Measurements from ENCODE around the gene RPS6KA2.

RPS6KA2 gene

DNA sequence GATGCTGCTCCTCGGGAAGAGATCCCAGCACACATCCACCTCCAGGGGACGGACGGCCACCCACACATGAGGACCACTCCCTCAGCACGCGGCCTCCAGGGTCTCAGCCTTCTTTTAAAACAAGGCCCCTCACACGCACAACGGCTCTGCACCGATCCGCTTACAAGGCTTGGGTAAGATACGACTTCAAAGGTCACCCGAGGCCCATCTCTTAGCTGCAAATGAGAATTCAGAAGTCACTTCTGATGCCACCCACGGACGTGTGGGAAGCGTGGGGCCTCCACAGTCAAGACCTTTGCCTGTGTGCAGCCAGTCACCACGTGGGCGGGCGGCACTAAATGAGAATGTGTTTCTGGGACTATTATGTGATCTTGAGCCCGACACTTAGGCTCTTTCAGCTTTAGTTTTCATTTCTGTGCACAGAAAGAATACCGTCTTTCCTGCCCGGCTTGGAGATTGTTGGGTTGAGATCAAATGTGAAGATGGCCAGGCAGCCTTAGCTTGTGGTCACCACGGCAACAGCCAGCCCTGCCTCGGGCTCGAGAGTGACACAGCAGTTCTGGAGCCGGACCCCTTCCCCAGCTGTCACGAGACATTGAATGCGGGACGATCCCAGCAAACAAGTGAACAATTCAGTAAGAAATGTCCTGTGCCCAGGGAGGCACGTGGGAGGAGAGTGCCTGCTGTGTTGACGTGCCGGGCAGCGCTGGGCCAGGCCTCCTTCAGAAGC is 132.1 kb downstream of the RPS6KA2 start:
- TF ChIP-seq, protein P1, sequence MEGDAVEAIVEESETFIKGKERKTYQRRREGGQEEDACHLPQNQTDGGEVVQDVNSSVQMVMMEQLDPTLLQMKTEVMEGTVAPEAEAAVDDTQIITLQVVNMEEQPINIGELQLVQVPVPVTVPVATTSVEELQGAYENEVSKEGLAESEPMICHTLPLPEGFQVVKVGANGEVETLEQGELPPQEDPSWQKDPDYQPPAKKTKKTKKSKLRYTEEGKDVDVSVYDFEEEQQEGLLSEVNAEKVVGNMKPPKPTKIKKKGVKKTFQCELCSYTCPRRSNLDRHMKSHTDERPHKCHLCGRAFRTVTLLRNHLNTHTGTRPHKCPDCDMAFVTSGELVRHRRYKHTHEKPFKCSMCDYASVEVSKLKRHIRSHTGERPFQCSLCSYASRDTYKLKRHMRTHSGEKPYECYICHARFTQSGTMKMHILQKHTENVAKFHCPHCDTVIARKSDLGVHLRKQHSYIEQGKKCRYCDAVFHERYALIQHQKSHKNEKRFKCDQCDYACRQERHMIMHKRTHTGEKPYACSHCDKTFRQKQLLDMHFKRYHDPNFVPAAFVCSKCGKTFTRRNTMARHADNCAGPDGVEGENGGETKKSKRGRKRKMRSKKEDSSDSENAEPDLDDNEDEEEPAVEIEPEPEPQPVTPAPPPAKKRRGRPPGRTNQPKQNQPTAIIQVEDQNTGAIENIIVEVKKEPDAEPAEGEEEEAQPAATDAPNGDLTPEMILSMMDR (conservative IDR thresholded peaks at IDR 0.05; ENCODE audit: low read length) = no peak
- no peak for DNase-seq (ENCODE audit: low read depth)
- H3K4me3 ChIP-seq (ENCODE audit: low read length) = no peak overlapping the region

DNA sequence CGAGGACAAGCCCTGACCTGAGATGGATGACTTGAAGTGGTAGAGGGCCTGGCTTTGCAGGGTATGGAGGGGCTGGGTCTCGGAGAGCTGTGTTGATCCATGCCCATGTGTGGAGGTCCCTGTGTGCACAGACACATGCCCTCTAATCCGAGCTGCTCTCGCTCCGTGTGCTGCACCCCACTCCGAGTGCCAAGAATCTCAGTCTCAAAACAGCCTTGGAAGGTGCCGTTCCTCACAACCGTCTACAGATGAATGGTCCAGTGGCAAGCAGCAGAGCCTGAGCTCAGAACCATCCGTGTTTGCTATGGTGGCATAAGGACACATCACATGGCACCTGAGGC is 133.0 kb downstream of the RPS6KA2 start:
- no peak overlapping the region for H3K4me3 ChIP-seq (ENCODE audit: low read length)
- TF ChIP-seq, protein P1 (conservative IDR thresholded peaks at IDR 0.05; ENCODE audit: low read length) = no peak
- DNase-seq (ENCODE audit: low read depth) = no peak

DNA sequence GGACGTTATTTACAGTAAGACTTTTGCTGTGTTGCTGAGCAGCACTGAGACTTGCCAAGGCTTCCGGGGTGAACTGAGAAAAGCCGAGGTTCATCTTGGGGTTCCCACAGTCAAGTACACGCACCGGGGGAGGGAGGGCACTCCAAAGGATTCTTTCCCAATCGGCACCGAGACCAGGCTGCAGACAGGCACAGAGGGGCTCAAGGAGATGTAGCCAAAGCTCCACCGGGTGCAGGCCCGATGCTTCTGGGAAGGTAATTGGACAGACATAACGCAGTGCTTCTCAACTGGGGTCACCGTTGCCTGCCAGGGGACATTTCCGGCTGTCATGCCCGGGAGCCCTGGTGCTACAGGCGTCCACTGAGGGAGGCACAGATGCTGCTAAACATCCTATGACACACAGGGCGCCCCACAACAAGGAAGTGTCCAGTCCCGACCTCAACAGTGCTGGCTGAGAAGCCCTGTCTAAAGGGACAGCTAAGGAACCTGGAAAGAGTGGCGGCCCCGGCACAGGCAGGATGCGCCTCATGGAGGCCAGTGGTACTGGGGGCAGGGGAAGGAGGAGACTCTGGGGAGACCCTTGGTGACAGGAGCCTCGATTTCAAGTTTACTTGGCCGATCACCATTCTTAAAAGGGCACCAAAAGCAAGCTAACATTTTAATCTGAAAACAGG is 133.5 kb downstream of the RPS6KA2 start:
- no peak for DNase-seq (ENCODE audit: low read depth)
- TF ChIP-seq, protein P1 (conservative IDR thresholded peaks at IDR 0.05; ENCODE audit: low read length) = no peak
- no peak overlapping the region for H3K4me3 ChIP-seq (ENCODE audit: low read length)

DNA sequence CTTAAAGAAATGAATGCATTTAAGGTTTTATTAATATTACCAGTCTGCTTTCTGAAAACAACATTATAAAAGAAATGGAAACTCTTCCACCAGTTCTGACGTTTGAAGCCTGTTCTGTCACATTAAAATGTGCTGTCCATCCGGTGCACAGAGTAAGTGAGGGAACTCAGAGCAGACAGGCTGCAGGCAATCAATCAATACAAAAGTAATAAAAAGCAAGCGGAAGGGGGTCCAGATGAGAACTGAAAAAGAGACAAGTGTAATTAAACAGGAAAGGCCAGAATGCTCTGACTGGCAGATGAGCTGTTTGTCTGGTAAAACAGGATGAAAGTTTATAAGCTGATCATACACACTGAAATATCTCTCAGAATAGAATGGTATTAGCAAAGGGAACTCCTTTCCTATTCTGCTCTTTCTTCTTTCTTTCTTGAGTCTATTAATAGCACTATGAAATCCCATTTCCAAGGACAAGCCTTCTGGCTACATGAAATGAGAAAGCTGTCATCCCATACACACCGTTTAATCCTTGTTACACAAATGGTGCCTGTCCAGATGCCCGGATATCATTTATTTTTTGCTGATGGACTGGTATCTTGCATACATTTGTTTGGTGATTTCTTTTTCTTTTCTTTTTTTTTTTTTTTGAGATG is 134.8 kb downstream of the RPS6KA2 start:
- TF ChIP-seq, protein P1 (conservative IDR thresholded peaks at IDR 0.05; ENCODE audit: low read length) = no peak
- H3K4me3 ChIP-seq (ENCODE audit: low read length) = no peak overlapping the region
- no peak for DNase-seq (ENCODE audit: low read depth)

DNA sequence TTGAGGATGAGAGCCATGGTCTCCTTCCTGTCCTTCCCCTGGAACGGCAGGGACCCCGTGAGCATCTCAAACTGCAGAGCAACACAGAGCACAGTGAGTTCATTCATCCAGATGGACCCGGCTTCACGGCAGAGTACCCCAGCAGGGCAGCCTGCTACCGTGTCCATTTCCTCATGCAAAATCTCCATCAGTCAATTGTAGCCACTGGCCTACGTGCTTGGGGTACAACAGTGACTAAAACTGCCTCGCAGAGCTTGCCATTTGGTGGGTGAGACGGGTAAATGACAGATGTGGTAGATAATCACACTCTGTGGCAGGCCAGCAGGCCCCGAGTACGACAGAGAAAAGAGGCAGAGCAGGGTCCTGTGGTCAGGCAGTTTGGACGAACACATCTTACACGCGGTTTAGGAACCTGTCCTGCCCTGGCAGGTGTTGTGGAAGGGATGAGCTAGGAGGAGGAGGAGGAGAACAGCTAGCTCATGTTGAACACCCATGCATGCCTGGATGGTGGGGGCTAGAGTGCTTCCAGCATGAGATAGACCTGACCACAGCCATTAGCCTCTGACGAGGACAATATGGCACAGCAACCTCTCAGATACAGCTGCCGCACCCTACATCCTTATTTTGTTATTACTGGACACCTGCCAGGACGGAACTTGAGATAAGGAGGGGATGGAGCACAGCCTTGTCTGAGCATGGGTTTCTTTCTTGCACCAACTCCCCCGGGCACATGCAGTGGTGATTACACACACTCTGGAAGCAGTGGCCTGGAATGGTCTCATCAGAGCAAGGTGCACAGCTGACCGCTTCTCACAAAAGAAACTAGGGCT is 136.2 kb downstream of the RPS6KA2 start:
- no peak overlapping the region for H3K4me3 ChIP-seq (ENCODE audit: low read length)
- DNase-seq (ENCODE audit: low read depth) = no peak
- TF ChIP-seq, protein P1 (conservative IDR thresholded peaks at IDR 0.05; ENCODE audit: low read length) = no peak

DNA sequence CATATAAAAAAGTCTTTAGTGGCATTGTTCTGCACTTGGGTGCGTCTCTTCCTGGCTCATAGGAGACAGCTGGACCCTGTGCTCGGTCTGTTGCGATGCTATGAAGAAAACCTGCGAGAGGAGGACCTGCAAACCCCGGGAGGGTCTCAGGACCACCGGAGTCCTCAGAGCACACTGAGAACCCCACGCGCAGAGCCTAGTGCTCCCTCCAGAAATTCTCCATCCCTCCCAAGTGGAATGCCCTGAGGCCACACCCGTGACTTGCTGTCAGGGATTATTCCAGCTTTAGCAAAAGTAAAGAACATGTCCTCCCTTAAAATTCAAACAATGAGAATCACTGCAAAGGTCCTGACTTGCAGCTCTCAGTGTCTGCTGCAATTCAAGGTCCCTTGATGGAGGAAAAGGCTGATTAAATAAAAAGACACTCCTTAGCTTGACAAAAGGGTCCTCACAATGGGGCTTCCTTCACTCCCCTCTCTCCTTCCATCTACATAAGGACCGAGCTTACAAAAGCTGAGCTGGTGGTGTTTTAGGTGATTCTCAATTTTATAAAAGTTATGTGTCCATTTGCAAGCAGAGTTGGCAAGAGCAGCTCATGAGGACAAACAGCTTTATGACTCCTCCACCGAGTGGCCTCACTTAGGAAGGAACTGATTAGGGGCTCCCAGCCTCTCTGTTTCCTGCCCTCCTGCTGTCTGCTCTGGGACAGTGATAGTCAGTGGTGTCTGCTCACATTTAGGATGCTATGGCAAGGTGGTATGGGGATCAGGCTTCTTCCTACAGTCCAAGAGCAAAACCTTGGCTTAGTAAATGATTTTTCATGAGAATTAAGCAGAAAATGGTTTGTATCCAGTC is 137.5 kb downstream of the RPS6KA2 start:
- TF ChIP-seq, protein P1 (conservative IDR thresholded peaks at IDR 0.05; ENCODE audit: low read length) = no peak
- no peak for DNase-seq (ENCODE audit: low read depth)
- no peak overlapping the region for H3K4me3 ChIP-seq (ENCODE audit: low read length)

All from AG10803 (cell line).